Hair follicle dermal papilla cell (primary cell): ENCODE data around the gene MET. TPM values are rescaled to one million over a fixed set of nuclear protein-coding genes. Genes with fewer than 3 reads are reported as not detected.

Source experiments
- total RNA-seq: library from RNA; depleted of rRNA; stranded (reverse); fragments of >200 nt; gene quantifications from 2 replicates; pipeline ENCODE4 v1.2.3, GENCODE V29; 2012

Gene MET
- total RNA-seq = 21.4 and 33.5 TPM in 2 replicates

DNA sequence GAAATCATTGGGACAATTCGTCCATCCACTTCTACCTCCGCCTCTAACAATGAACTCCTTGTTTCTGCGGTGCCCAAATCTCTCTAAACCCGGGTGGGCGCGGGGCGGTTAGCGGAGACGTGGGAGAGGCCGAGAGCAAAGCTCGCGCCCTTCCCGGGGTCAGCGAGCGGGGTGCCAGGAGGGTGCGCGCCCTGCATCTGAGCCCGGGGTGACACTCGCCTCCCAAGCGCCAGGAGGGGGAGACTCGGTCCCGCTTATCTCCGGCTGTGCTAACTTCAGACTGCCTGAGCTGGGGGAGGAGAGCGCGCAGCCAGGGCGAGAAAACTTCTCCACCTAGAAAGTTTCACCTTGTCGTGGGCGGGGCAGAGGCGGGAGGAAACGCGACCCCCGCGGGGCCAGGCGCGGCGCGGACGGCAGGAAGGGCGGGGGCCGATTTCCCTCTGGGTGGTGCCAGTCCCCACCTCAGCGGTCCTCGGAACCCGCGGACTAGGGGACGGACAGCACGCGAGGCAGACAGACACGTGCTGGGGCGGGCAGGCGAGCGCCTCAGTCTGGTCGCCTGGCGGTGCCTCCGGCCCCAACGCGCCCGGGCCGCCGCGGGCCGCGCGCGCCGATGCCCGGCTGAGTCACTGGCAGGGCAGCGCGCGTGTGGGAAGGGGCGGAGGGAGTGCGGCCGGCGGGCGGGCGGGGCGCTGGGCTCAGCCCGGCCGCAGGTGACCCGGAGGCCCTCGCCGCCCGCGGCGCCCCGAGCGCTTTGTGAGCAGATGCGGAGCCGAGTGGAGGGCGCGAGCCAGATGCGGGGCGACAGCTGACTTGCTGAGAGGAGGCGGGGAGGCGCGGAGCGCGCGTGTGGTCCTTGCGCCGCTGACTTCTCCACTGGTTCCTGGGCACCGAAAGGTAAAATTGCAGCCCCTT, at the start of gene MET:
Gene MET (plus strand): TSS at position 516 of the 915 bp plus-strand sequence. CDS start 26,889 bp downstream, outside the sequence.

Other genes starting within 250 kb of the MET start
- gene CAV2, start 172.5 kb upstream of the MET start, total RNA-seq = 107 and 113 TPM in 2 replicates
- 656 and 917 TPM in 2 replicates for gene CAV1, start 147.2 kb upstream of the MET start, total RNA-seq
- 120 and 139 TPM in 2 replicates for gene CAPZA2, start 190.4 kb downstream of the MET start, total RNA-seq